ENCODE measurements around the gene QKI. TPM values are rescaled to one million over a fixed set of nuclear protein-coding genes. Genes with fewer than 3 reads are reported as not detected.

Gene QKI
- total RNA-seq, 1 donor from 2014 or later, result 247 TPM

- H3K9me3 ChIP-seq, result no peaks in the 10 kb centered on the region
- H3K27me3 ChIP-seq (ENCODE audit: low read depth), result no peaks in the 10 kb centered on the region
- no peaks in the 10 kb centered on the region for H3K36me3 ChIP-seq
- H3K4me1 ChIP-seq, result peaks cover 33% of the 10 kb centered on the region
- TF ChIP-seq, protein P1, sequence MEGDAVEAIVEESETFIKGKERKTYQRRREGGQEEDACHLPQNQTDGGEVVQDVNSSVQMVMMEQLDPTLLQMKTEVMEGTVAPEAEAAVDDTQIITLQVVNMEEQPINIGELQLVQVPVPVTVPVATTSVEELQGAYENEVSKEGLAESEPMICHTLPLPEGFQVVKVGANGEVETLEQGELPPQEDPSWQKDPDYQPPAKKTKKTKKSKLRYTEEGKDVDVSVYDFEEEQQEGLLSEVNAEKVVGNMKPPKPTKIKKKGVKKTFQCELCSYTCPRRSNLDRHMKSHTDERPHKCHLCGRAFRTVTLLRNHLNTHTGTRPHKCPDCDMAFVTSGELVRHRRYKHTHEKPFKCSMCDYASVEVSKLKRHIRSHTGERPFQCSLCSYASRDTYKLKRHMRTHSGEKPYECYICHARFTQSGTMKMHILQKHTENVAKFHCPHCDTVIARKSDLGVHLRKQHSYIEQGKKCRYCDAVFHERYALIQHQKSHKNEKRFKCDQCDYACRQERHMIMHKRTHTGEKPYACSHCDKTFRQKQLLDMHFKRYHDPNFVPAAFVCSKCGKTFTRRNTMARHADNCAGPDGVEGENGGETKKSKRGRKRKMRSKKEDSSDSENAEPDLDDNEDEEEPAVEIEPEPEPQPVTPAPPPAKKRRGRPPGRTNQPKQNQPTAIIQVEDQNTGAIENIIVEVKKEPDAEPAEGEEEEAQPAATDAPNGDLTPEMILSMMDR (IDR thresholded peaks at IDR 0.05), result no peak
- H3K4me3 ChIP-seq, result no peak overlapping the region
- no peak overlapping the region for H3K27ac ChIP-seq
- DNase-seq (no peak), ATAC-seq (no peak)
- intact Hi-C loops (cut with DNase I), result no loop called here
Observed at GRCh38 chr6:163496205-163496604, 81.7 kb downstream of the QKI start.

- H3K9me3 ChIP-seq, result no peaks in the 10 kb centered on the region
- H3K27me3 ChIP-seq (ENCODE audit: low read depth), result no peaks in the 10 kb centered on the region
- TF ChIP-seq, protein P1 (IDR thresholded peaks at IDR 0.05), result no peak
- no peak overlapping the region for H3K27ac ChIP-seq
- ATAC-seq, result no peak
- no peak overlapping the region for H3K4me3 ChIP-seq
- peaks cover 28% of the 10 kb centered on the region for H3K4me1 ChIP-seq
- intact Hi-C loops (cut with DNase I), result no loop called here
- DNase-seq, result no peak
- no peaks in the 10 kb centered on the region for H3K36me3 ChIP-seq
Observed at GRCh38 chr6:163500105-163500504, 85.6 kb downstream of the QKI start.

DNA sequence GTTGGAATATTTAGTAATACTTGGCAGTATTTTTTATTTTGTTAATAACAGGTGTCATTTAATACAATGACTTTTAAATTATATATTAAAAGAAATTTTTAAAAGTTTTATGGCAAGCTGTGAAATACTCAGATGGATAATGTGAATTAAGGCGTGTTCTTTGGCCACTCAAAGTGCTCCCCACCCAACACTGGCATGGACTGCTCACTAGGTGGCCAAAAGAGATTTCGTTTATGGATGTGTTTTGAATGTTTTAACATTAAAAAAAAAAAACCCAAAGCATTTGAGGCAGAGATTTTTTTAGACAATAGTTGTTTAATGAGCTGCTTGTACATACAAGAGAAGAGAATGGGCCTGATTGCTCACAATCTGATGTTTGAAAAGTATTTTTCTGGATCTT is 86.5 kb downstream of the QKI start:
- Histone ChIP-seq H3K4me1 (peaks cover 19% of the 10 kb centered on the region), H3K27ac (no peak overlapping the region), H3K9me3 (no peaks in the 10 kb centered on the region), H3K4me3 (no peak overlapping the region), H3K27me3 (ENCODE audit: low read depth) (no peaks in the 10 kb centered on the region), H3K36me3 (no peaks in the 10 kb centered on the region)
- ATAC-seq, result peak in 1 of 2 donors; percentile 26
- TF ChIP-seq, protein P1 (IDR thresholded peaks at IDR 0.05), result no peak
- intact Hi-C loops (cut with DNase I), result no loop called here
- DNase-seq, result no peak

GRCh38 chr6:163501439-163501838 is 86.9 kb downstream of the QKI start:
- H3K27me3 ChIP-seq (ENCODE audit: low read depth), result no peaks in the 10 kb centered on the region

DNA sequence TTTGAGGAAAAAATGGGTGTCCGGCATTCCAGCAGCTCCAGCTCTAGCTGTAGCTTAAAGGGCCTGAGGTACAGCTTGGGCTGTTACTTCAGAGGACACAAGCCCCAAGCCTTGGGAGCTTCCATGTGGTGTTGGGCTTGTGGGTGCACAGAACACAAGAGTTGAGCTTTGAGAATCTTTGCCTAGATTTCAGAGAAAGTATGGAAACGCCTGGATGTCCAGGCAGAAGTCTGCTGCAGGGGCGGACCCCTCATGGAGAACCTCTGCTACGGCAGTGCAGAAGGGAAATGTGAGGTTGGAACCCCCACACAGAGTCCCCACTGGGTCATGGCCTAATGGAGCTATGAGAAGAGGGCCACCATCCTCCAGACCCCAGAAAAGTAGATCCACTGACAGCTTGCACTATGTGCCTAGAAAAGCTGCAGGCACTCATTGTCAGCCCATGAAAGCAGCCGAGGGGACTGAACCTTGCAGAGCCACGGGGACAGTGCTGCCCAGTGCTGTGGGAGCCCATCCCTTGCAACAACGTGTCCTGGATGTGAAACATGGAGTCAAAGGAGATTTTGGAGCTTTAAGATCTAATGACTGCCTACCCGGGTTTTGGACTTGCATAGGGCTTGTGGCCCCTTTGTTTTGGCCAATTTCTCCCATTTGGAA is 90.6 kb downstream of the QKI start:
- peaks cover 12% of the 10 kb centered on the region for H3K9me3 ChIP-seq
- intact Hi-C loops (cut with DNase I), result no loop called here

More at GRCh38 chr6:163501439-163501838, 86.9 kb downstream of the QKI start:
- intact Hi-C loops (cut with DNase I), result no loop called here
- Histone ChIP-seq H3K36me3 (no peaks in the 10 kb centered on the region), H3K9me3 (no peaks in the 10 kb centered on the region), H3K4me3 (no peak overlapping the region), H3K4me1 (peaks cover 15% of the 10 kb centered on the region), H3K27ac (no peak overlapping the region)
- ATAC-seq (peak in 1 of 2 donors; percentile 32), DNase-seq (no peak)
- TF ChIP-seq, protein P1 (IDR thresholded peaks at IDR 0.05), result no peak

More for the DNA sequence above, 90.6 kb downstream of the QKI start:
- ATAC-seq (no peak), DNase-seq (no peak)
- no peaks in the 10 kb centered on the region for H3K27me3 ChIP-seq (ENCODE audit: low read depth)
- peaks cover 12% of the 10 kb centered on the region for H3K4me1 ChIP-seq
- no peaks in the 10 kb centered on the region for H3K36me3 ChIP-seq
- H3K4me3 ChIP-seq, result no peak overlapping the region
- TF ChIP-seq, protein P1 (IDR thresholded peaks at IDR 0.05), result no peak
- no peak overlapping the region for H3K27ac ChIP-seq
